ENCODE data around the gene CASP2. TPM values are rescaled to one million over a fixed set of nuclear protein-coding genes. Genes with fewer than 3 reads are reported as not detected.

CASP2 gene
- total and polyA plus RNA-seq, 8 donors, result 4.2 to 19.7 (median 8.7) TPM

- no peak for TF ChIP-seq CTCF (IDR thresholded peaks at IDR 0.05)
- no peak for ATAC-seq
These were observed 63.4 kb downstream of the CASP2 start for GRCh38 chr7:143351574-143351973.

GRCh38 chr7:143352531-143353002 lies 64.4 kb downstream of the CASP2 start:
- 79 to 80% methylated on average over 11 of the region's 11 CpGs for WGBS, 2 donors
- intact Hi-C loops (cut with DNase I), result no loop called here
- Histone ChIP-seq H3K36me3 (no peaks in the 10 kb centered on the region), H3K4me1 (no peaks in the 10 kb centered on the region), H3K27me3 (no peaks in the 10 kb centered on the region), H3K27ac (no peak overlapping the region), H3K4me3 (no peak overlapping the region), H3K9me3 (no peaks in the 10 kb centered on the region)
- no peak for FAIRE-seq
- no peak for TF ChIP-seq CTCF (IDR thresholded peaks at IDR 0.05)
- no peak for ATAC-seq
- DNase-seq, result peak in 1 of 6 donors; percentile 49

More at GRCh38 chr7:143351574-143351973, 63.4 kb downstream of the CASP2 start:
- intact Hi-C loops (cut with DNase I), result no loop called here
- Histone ChIP-seq H3K4me1 (no peaks in the 10 kb centered on the region), H3K4me3 (no peak overlapping the region), H3K9me3 (no peaks in the 10 kb centered on the region), H3K27ac (no peak overlapping the region), H3K36me3 (no peaks in the 10 kb centered on the region), H3K27me3 (no peaks in the 10 kb centered on the region)
- FAIRE-seq, result no peak
- DNase-seq, result no peak
- 77 to 91% methylated on average over 9 of the region's 9 CpGs for WGBS, 2 donors

GRCh38 chr7:143354376-143354775 lies 66.2 kb downstream of the CASP2 start:
- ATAC-seq, result no peak
- Histone ChIP-seq H3K4me1 (no peaks in the 10 kb centered on the region), H3K9me3 (no peaks in the 10 kb centered on the region), H3K27ac (no peak overlapping the region), H3K4me3 (no peak overlapping the region), H3K36me3 (no peaks in the 10 kb centered on the region), H3K27me3 (no peaks in the 10 kb centered on the region)
- DNase-seq, result no peak
- WGBS, 2 donors, result 72 to 79% methylated on average over 8 of the region's 8 CpGs
- FAIRE-seq, result no peak
- no peak for TF ChIP-seq CTCF (IDR thresholded peaks at IDR 0.05)
- intact Hi-C loops (cut with DNase I), result no loop called here

- Histone ChIP-seq H3K4me1 (no peaks in the 10 kb centered on the region), H3K27ac (no peak overlapping the region), H3K4me3 (no peak overlapping the region), H3K9me3 (no peaks in the 10 kb centered on the region), H3K27me3 (no peaks in the 10 kb centered on the region), H3K36me3 (no peaks in the 10 kb centered on the region)
- no peak for DNase-seq
- no peak for FAIRE-seq
- WGBS, 2 donors, result 71 to 80% methylated on average over 8 of the region's 8 CpGs
- TF ChIP-seq CTCF (IDR thresholded peaks at IDR 0.05), result no peak
- intact Hi-C loops (cut with DNase I), result no loop called here
- ATAC-seq, result no peak
These were observed 66.8 kb downstream of the CASP2 start for GRCh38 chr7:143354965-143355364.

GRCh38 chr7:143355450-143356385 lies 67.6 kb downstream of the CASP2 start:
- ATAC-seq (no peak), FAIRE-seq (no peak), DNase-seq (no peak)
- no peak for TF ChIP-seq CTCF (IDR thresholded peaks at IDR 0.05)
- Histone ChIP-seq H3K4me1 (no peaks in the 10 kb centered on the region), H3K4me3 (no peak overlapping the region), H3K27me3 (peaks cover 0 to under 1% (median 0%) of the 10 kb centered on the region in 4 donors), H3K36me3 (no peaks in the 10 kb centered on the region), H3K27ac (no peak overlapping the region), H3K9me3 (no peaks in the 10 kb centered on the region)
- WGBS, 2 donors, result 77 to 82% methylated on average over 16 of the region's 16 CpGs
- intact Hi-C loops (cut with DNase I), result no loop called here
